Measurements from ENCODE around the gene RSBN1L.

DNA sequence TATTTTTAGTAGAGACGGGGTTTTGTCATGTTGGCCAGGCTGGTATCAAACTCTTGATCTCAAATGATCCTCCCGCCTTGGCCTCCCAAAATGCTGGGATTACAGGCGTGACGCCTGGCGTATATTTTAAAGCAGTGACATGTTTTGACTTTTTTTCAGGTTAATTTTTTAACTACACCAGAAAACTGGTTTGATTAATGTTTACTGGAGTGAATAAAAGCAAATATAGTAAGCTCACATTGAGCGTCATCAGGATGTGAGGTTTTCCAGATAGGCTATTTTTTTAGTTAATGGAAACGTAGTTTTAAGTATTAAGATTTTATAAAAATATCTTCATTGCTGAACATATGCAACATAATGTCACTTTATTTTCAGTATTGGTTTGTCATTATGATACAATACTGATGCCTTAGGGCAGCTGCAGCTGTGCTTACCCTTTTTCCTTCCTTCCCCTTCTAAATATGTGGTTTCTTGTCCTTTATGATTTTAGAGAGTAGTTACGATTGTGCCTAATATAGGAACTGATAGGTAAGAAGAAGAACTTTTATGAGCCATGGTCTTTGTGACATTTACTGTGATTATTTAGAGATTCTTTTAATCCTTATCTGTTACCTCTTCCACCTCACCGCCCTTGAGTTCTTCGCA is 64.7 kb downstream of the RSBN1L start:
- TF ChIP-seq, protein P1, sequence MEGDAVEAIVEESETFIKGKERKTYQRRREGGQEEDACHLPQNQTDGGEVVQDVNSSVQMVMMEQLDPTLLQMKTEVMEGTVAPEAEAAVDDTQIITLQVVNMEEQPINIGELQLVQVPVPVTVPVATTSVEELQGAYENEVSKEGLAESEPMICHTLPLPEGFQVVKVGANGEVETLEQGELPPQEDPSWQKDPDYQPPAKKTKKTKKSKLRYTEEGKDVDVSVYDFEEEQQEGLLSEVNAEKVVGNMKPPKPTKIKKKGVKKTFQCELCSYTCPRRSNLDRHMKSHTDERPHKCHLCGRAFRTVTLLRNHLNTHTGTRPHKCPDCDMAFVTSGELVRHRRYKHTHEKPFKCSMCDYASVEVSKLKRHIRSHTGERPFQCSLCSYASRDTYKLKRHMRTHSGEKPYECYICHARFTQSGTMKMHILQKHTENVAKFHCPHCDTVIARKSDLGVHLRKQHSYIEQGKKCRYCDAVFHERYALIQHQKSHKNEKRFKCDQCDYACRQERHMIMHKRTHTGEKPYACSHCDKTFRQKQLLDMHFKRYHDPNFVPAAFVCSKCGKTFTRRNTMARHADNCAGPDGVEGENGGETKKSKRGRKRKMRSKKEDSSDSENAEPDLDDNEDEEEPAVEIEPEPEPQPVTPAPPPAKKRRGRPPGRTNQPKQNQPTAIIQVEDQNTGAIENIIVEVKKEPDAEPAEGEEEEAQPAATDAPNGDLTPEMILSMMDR (IDR thresholded peaks at IDR 0.05) = no peak
- TF ChIP-seq POLR2AphosphoS5 (IDR thresholded peaks at IDR 0.05; ENCODE audit: low read depth, low read length) (no peak), SIN3A (IDR thresholded peaks at IDR 0.05; ENCODE audit: borderline replicate concordance, insufficient read depth, low read depth, low read length) (no peak), REST (IDR thresholded peaks at IDR 0.05; ENCODE audit: insufficient read depth in 1 of 2, low read depth in 2 of 2, low read length in 1 of 2) (no peak)

Measured in Panc1 (cell line).